HepG2 (cell line): ENCODE measurements around the gene XPNPEP2. TPM values are rescaled to one million over a fixed set of nuclear protein-coding genes. Genes with fewer than 3 reads are reported as not detected.

ENCODE experiments used
- ATAC-seq: fragments of 200-7000 bp; cut with Tn5 transposase; 3 replicates; pipeline ENCODE4 v1.9.1; 2020; ENCODE audit warnings: mild to moderate bottlenecking, moderate library complexity
- BruUV-seq: library from RNA; stranded (reverse); fragments of 400-500 nt; replicated peaks from 2 replicates; lab custom pipeline; 2021; lab: Mats Ljungman, UMichigan
- CTCF ChIA-PET: fragments of 300-600 bp; formaldehyde crosslinking; extraction: SDS; loops from one replicate; lab custom pipeline; 2021; ENCODE audit warnings: low total read pairs, inconsistent platforms, low intra/inter-chr PET ratio; lab: Yijun Ruan, JAX
- POLR2A ChIA-PET: fragments of 350-600 bp; sonication (Branson Sonifier 250); formaldehyde crosslinking; loops from one replicate; lab custom pipeline; 2020; ENCODE audit warnings: antibody characterized with exemption, inconsistent platforms; lab: Yijun Ruan, JAX
- DNase-seq: peaks from one replicate; pipeline ENCODE4 v3.0.0-alpha.2; 2015; ENCODE audit warnings: low spot score
- FAIRE-seq: peaks from 3 replicates; lab custom pipeline; 2011; peaks lifted over from hg19 to GRCh38; lab: Jason Lieb, UNC
- H2AFZ ChIP-seq: one replicate; pipeline ENCODE4 v1.6.1; 2011; ENCODE audit warnings: low read length, inconsistent platforms
- H3K27ac ChIP-seq: fragments of 300-600 bp; 3 replicates; pipeline ENCODE4 v1.8.0; 2011; ENCODE audit warnings: mixed run types, mild to moderate bottlenecking, mixed read lengths, low read length, inconsistent platforms; ENCODE audit not compliant: insufficient read depth; ENCODE audit errors: extremely low read length
- H3K27me3 ChIP-seq, 2 experiments: fragments of 200-600 bp in 1 of 2; 2 replicates in 1 of 2; 3 replicates in 1 of 2; pipeline versions ENCODE4 v1.6.0 to v1.8.0; 2011; ENCODE audit warnings: low read length in 2 of 2, mild to moderate bottlenecking in 2 of 2, moderate library complexity in 2 of 2, inconsistent platforms in 1 of 2; ENCODE audit not compliant: insufficient read depth in 2 of 2, control insufficient read depth in 1 of 2
- H3K36me3 ChIP-seq, 2 experiments: fragments of 200-600 bp in 1 of 2; replicated peaks in 1 of 2; 2 replicates in 1 of 2; 3 replicates in 1 of 2; pipeline versions ENCODE4 v1.5.1 to v1.8.0; 2011; ENCODE audit warnings: low read length in 2 of 2, inconsistent platforms in 1 of 2; ENCODE audit not compliant: insufficient read depth in 2 of 2, control insufficient read depth in 1 of 2
- H3K4me1 ChIP-seq: 2 replicates; pipeline ENCODE4 v1.5.1; 2012; ENCODE audit warnings: low read length, inconsistent platforms; ENCODE audit not compliant: insufficient read depth
- H3K4me2 ChIP-seq: 2 replicates; pipeline ENCODE4 v1.6.0; 2011; ENCODE audit warnings: low read depth, low read length, inconsistent platforms
- H3K4me3 ChIP-seq, 3 experiments: fragments of 200-600 bp in 1 of 3; sonication (generic), shearing (Covaris generic) in 1 of 3; replicated peaks in 1 of 3; 2 replicates each; pipeline ENCODE4 v1.5.1; 2011 to 2016; ENCODE audit warnings: low read length in 3 of 3, inconsistent platforms in 2 of 3, low read depth in 2 of 3, mild to moderate bottlenecking in 2 of 3, control low read depth in 1 of 3, mixed read lengths in 1 of 3; ENCODE audit not compliant: insufficient read depth in 1 of 3
- H3K79me2 ChIP-seq: one replicate; pipeline ENCODE4 v1.6.1; 2011; ENCODE audit warnings: low read length, inconsistent platforms; ENCODE audit not compliant: insufficient read depth
- H3K9ac ChIP-seq: 2 replicates; pipeline ENCODE4 v1.6.0; 2011; ENCODE audit warnings: mild to moderate bottlenecking, low read depth, low read length, inconsistent platforms; ENCODE audit not compliant: insufficient read depth
- H3K9me3 ChIP-seq: 2 replicates; pipeline ENCODE4 v1.5.1; 2012; ENCODE audit warnings: mild to moderate bottlenecking, low read length
- H4K20me1 ChIP-seq: 2 replicates; pipeline ENCODE4 v1.6.0; 2011; ENCODE audit warnings: inconsistent platforms, mild to moderate bottlenecking, low read length, moderate library complexity; ENCODE audit not compliant: insufficient read depth
- HIVEP1 ChIP-seq: sonication (generic); formaldehyde crosslinking; IDR thresholded peaks from 2 replicates; pipeline ENCODE4 v1.4.0; 2020; ENCODE audit warnings: mild to moderate bottlenecking, missing genetic modification reagents
- ZBTB10 ChIP-seq: sonication (generic); formaldehyde crosslinking; IDR thresholded peaks from 2 replicates; pipeline ENCODE4 v1.4.0; 2020; ENCODE audit warnings: missing genetic modification reagents, borderline replicate concordance
- ZNF7 ChIP-seq: IDR thresholded peaks from 2 replicates; pipeline ENCODE4 v1.6.1; 2016; ENCODE audit warnings: missing biosample characterization, missing genetic modification reagents
- WGBS: methylation state at CpG from one replicate; pipeline ENCODE4 v1.1.6; 2017; ENCODE audit warnings: low lambda C conversion rate; 5-methylcytosine and 5-hydroxymethylcytosine counted together
- in situ Hi-C: cut with HindIII; loops from 2 replicates; pipeline ENCODE4 v1.10.0; 2017; ENCODE audit warnings: low pct_unique_long_range_greater_than_20kb; ENCODE audit not compliant: extremely low pct_ligation_motif_present
- intact Hi-C: fragments of 100-400 bp; cut with micrococcal nuclease; formaldehyde crosslinking; loops from one replicate; pipeline ENCODE4 v1.10.0; 2022; ENCODE audit not compliant: unreplicated experiment
- polyA plus RNA-seq, 8 experiments: library from polyadenylated mRNA; depleted of rRNA in 3 of 8; stranded (reverse) in 7 of 8; unstranded in 1 of 8; fragments of >200 nt; fragmentation: Illumina TruSeq in 4 of 8; extraction: Trizol in 4 of 8; gene quantifications; 2 replicates each; pipeline versions ENCODE4 v1.2.1 to v1.2.3, GENCODE V29; 2011 to 2016; ENCODE audit warnings: low read depth in 4 of 8, missing spikeins in 1 of 8, mixed read lengths in 1 of 8; ENCODE audit not compliant: insufficient read depth in 1 of 8
- small RNA-seq, 3 experiments: library from RNA; depleted of rRNA; stranded (forward); fragments of <200 nt; gene quantifications; one replicate each; pipeline ENCODE3, GENCODE V24; 2012; ENCODE audit warnings: low read depth in 2 of 3, low replicate concordance in 1 of 3; ENCODE audit not compliant: insufficient read length in 3 of 3, insufficient read depth in 2 of 3
- total RNA-seq, 5 experiments: library from RNA; depleted of rRNA; stranded (reverse); fragments of >200 nt; fragmentation: Illumina TruSeq; extraction: Trizol; gene quantifications; 2 replicates each; pipeline ENCODE4 v1.2.3, GENCODE V29; 2016; ENCODE audit warnings: low read depth in 1 of 5

XPNPEP2 gene
- total and polyA plus RNA-seq, 2 of the 13 experiments (the other 11 are each of a cell fraction or from before 2014, with no cell fraction given), result 1.1 to 1.8 TPM

- TF ChIP-seq ZBTB10 (CRISPR knock-in tag), result no peak
Measured at GRCh38 chrX:129813662-129814368, 75.0 kb downstream of the XPNPEP2 start (continued).

DNA sequence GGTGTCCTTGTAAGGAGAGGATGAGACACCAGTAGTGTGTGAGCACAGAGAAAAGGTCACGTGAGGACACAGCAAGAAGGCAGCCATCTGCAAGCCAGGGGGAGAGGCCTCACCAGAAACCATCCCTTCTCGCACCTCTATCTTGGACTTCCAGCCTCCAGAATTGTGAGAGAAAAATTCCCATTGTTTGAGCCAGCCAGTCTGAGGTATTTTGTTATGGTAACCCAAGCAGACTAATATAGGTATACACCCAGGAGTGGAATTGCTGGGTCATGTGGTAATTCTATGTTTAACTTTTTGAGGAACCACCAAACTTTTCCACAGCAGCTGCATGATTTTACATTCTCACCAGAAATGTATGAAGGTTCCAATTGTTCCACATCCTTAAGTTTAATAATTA, 79.3 kb downstream of the XPNPEP2 start:
- no peaks in the 10 kb centered on the region for H3K4me1 ChIP-seq
- H3K9ac ChIP-seq, result no peak overlapping the region
- intact Hi-C loops, result no loop called here
- POLR2A ChIA-PET, result no interaction called here
- H3K4me2 ChIP-seq, result no peak overlapping the region
- ATAC-seq, result no peak
- TF ChIP-seq ZNF7 (CRISPR knock-in tag), result no peak
- TF ChIP-seq HIVEP1 (CRISPR knock-in tag), result no peak
- TF ChIP-seq, all 625 proteins: peak for 0
- no TSS peak for BruUV-seq
- in situ Hi-C loops, result no loop called here
- FAIRE-seq, result no peak
- H3K4me3 ChIP-seq, result no peak overlapping the region
- peaks cover 3 to 26% of the 10 kb centered on the region in 2 experiments for H3K36me3 ChIP-seq
- H4K20me1 ChIP-seq, result no peaks in the 10 kb centered on the region
- no peaks in the 10 kb centered on the region for H3K27me3 ChIP-seq
- WGBS, result no CpG with 5 or more reads among the region's 2 CpGs
- H3K79me2 ChIP-seq, result no peaks in the 10 kb centered on the region
- no peaks in the 10 kb centered on the region for H3K9me3 ChIP-seq
- H3K27ac ChIP-seq, result no peak overlapping the region
- CTCF ChIA-PET, result no interaction called here
- no peak overlapping the region for H2AFZ ChIP-seq
- no peak for DNase-seq

Small RNAs within 50 kb of the gene (small RNA-seq; reads per million reads assigned to genes)
- gene RF00017, result 0 reads per million in 3 experiments

Other genes with a start within 250 kb of the XPNPEP2 start
- gene SMARCA1, start 215.5 kb upstream of the XPNPEP2 start, total RNA-seq (2016; rRNA removed; fragmentation: Illumina TruSeq; extraction: Trizol), result 145 and 248 TPM in 2 replicates
- gene SMARCA1, start 215.5 kb upstream of the XPNPEP2 start, polyA plus RNA-seq (2011; rRNA removed), result 78.9 and 97.7 TPM in 2 replicates
- 13.4 and 16.1 TPM in 2 replicates for gene OCRL, start 198.7 kb upstream of the XPNPEP2 start, total RNA-seq (2016; rRNA removed; fragmentation: Illumina TruSeq; extraction: Trizol)
- 27.9 and 32.0 TPM in 2 replicates for gene OCRL, start 198.7 kb upstream of the XPNPEP2 start, polyA plus RNA-seq (2011; rRNA removed)
- 0.02 TPM in 1 of 2 replicates, not detected in the other for gene APLN, start 84.0 kb upstream of the XPNPEP2 start, total RNA-seq (2016; rRNA removed; fragmentation: Illumina TruSeq; extraction: Trizol)
- gene APLN, start 84.0 kb upstream of the XPNPEP2 start, polyA plus RNA-seq (2011; rRNA removed), result 0.17 and 0.26 TPM in 2 replicates
- not detected in 2 replicates for gene SASH3, start 41.0 kb downstream of the XPNPEP2 start, total RNA-seq (2016; rRNA removed; fragmentation: Illumina TruSeq; extraction: Trizol)
- 0.08 and 0.09 TPM in 2 replicates for gene SASH3, start 41.0 kb downstream of the XPNPEP2 start, polyA plus RNA-seq (2011; rRNA removed)
- gene ZDHHC9, start 104.9 kb downstream of the XPNPEP2 start, total RNA-seq (2016; rRNA removed; fragmentation: Illumina TruSeq; extraction: Trizol), result 14.5 and 28.3 TPM in 2 replicates
- 51.9 and 53.1 TPM in 2 replicates for gene ZDHHC9, start 104.9 kb downstream of the XPNPEP2 start, polyA plus RNA-seq (2011; rRNA removed)
- 19.0 and 27.4 TPM in 2 replicates for gene UTP14A, start 167.2 kb downstream of the XPNPEP2 start, total RNA-seq (2016; rRNA removed; fragmentation: Illumina TruSeq; extraction: Trizol)
- gene UTP14A, start 167.2 kb downstream of the XPNPEP2 start, polyA plus RNA-seq (2011; rRNA removed), result 6.5 and 7.4 TPM in 2 replicates
- gene BCORL1, start 243.7 kb downstream of the XPNPEP2 start, total RNA-seq (2016; rRNA removed; fragmentation: Illumina TruSeq; extraction: Trizol), result 1.4 and 4.1 TPM in 2 replicates
- 0.67 and 0.71 TPM in 2 replicates for gene BCORL1, start 243.7 kb downstream of the XPNPEP2 start, polyA plus RNA-seq (2011; rRNA removed)